ENCODE data around the gene PLA2G4A.

GRCh38 chr1:187009320-187009719 is 180.6 kb downstream of the PLA2G4A start:
- no peak for TF ChIP-seq EP300 (IDR thresholded peaks at IDR 0.05)
- no peak for TF ChIP-seq POLR2AphosphoS5 (IDR thresholded peaks at IDR 0.05)

Measured in sigmoid colon (tissue), 4 donors.